Gastroesophageal sphincter (tissue), 3 donors: ENCODE data around the gene VAV2.

Source experiments
- CTCF ChIP-seq, 4 experiments: fragments of 200-600 bp in 2 of 4; fragments of 450-650 bp in 2 of 4; sonication (generic) in 1 of 4; IDR thresholded peaks; one replicate each; pipeline ENCODE4 v1.5.1; 2017 to 2019; ENCODE audit warnings: antibody characterized with exemption in 4 of 4, mild to moderate bottlenecking in 2 of 4, moderate library complexity in 2 of 4
- EP300 ChIP-seq: sonication (generic); formaldehyde crosslinking; IDR thresholded peaks from one replicate; pipeline ENCODE4 v1.6.1; 2017; ENCODE audit warnings: antibody characterized with exemption, mild to moderate bottlenecking

DNA sequence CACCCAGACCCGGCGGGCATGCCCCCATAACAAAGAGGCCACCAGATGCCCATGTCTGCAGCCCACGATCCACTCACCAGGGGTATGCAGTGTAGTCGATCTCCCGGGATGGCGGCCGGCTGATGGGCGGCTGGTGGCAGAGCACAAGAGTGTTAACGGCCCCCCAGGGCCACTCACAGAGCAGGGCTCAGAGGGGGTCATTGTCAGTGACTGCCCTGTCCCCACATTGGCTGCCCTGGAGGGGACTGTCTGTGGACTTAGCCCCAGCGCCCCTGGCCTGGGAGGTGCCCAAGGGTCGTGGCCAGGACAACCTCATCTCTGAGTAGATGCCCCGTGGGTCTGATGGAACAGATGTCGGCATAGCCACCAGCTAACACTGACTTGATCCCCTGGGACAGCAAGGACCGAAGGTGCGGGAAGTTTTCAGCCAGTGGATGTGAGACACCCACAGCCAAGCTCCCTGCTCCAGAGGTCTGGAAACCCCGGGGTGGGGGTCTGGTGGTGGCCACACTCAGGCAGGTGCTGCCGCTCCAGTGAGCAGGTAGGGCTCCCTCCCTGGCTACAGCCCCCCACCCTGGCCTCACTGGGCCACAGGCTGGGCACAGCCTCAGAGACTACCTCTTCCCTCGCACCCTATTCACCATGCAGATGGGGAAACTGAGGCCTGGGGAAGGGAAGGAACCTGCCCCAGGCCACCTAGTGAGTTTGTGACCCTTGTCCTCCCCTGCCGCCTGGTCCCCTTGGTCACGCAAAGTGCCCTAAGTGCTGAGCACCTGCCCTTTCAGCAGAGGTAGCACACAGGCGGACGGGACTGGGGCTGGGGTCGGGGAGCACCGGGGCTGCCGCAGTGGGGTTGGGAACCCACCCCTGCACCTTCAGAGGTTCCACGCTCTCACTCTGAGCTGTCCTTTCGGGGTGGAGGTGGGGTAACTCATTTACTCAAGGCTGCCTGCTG lies 215.9 kb downstream of the VAV2 start:
- TF ChIP-seq CTCF (IDR thresholded peaks at IDR 0.05), result no peak
- TF ChIP-seq EP300, result no peak
